Measurements from ENCODE around the gene EYA3.

Gene EYA3

GRCh38 chr1:27958513-27958912 is 129.9 kb downstream of the EYA3 start:
- no peak overlapping the region for H3K27ac ChIP-seq

GRCh38 chr1:27957655-27958054 is 130.8 kb downstream of the EYA3 start:
- Histone ChIP-seq H3K27ac (no peak overlapping the region), H3K4me3 (no peak overlapping the region)
- DNase-seq (ENCODE audit: low spot score), result no peak
- no peak for TF ChIP-seq CTCF (IDR thresholded peaks at IDR 0.05)

More at GRCh38 chr1:27958513-27958912, 129.9 kb downstream of the EYA3 start:
- H3K4me3 ChIP-seq, result no peak overlapping the region
- TF ChIP-seq CTCF (IDR thresholded peaks at IDR 0.05), result no peak
- DNase-seq (ENCODE audit: low spot score), result no peak

GRCh38 chr1:27956761-27957160 is 131.6 kb downstream of the EYA3 start:
- no peak for TF ChIP-seq CTCF (IDR thresholded peaks at IDR 0.05)
- DNase-seq (ENCODE audit: low spot score), result no peak
- Histone ChIP-seq H3K27ac (no peak overlapping the region), H3K4me3 (no peak overlapping the region)

- DNase-seq (ENCODE audit: low spot score), result no peak
- no peak for TF ChIP-seq CTCF (IDR thresholded peaks at IDR 0.05)
- Histone ChIP-seq H3K4me3 (no peak overlapping the region), H3K27ac (no peak overlapping the region)
Measured at GRCh38 chr1:27955076-27955475, 133.3 kb downstream of the EYA3 start.

- DNase-seq (ENCODE audit: low spot score), result no peak
- no peak for TF ChIP-seq CTCF (IDR thresholded peaks at IDR 0.05)
- no peak overlapping the region for H3K27ac ChIP-seq
- no peak overlapping the region for H3K4me3 ChIP-seq
Measured at GRCh38 chr1:27954186-27954585, 134.2 kb downstream of the EYA3 start.

- H3K27ac ChIP-seq, result no peak overlapping the region
- no peak for DNase-seq (ENCODE audit: low spot score)
- TF ChIP-seq CTCF (IDR thresholded peaks at IDR 0.05), result no peak
- no peak overlapping the region for H3K4me3 ChIP-seq
Measured at GRCh38 chr1:27952147-27952546, 136.3 kb downstream of the EYA3 start.

- no peak overlapping the region for H3K27ac ChIP-seq
- TF ChIP-seq CTCF (IDR thresholded peaks at IDR 0.05), result no peak
- no peak for DNase-seq (ENCODE audit: low spot score)
- H3K4me3 ChIP-seq, result no peak overlapping the region
Measured at GRCh38 chr1:27951396-27951795, 137.0 kb downstream of the EYA3 start.

All from coronary artery (tissue), 2 donors.